Measurements from ENCODE around the gene OSTN.

OSTN gene

GRCh38 chr3:191298846-191299245 is 99.8 kb downstream of the OSTN start:
- no peak overlapping the region for H3K4me3 ChIP-seq (ENCODE audit: low read depth, low read length)
- no peak overlapping the region for H3K27ac ChIP-seq (ENCODE audit: extremely low read depth, low read depth, low read length)
- H3K36me3 ChIP-seq (ENCODE audit: control insufficient read depth in 2 of 2, insufficient read depth in 1 of 2, low read length in 2 of 2): no peaks in the 10 kb centered on the region
- no peaks in the 10 kb centered on the region for H3K9me3 ChIP-seq (ENCODE audit: control insufficient read depth, insufficient read depth, low read depth, low read length)
- POLR2A ChIA-PET: interaction anchor here (0.6 to 1.4 kb wide), 2 partner anchors 26 to 38 kb away, joined by 3 to 4 read pairs; no protein-coding TSS in a partner anchor
- CTCF ChIA-PET: no interaction called here
- peaks cover 8% of the 10 kb centered on the region; the same call in 1 of the 2 replicates for H3K4me1 ChIP-seq (ENCODE audit: control insufficient read depth, insufficient read depth, low read length)
- TF ChIP-seq ZNF175 (tag by site-specific recombination; IDR thresholded peaks at IDR 0.05) (no peak), KLF8 (tag by site-specific recombination; IDR thresholded peaks at IDR 0.05) (no peak), ZNF335 (tag by site-specific recombination; conservative IDR thresholded peaks at IDR 0.05) (no peak), ZNF248 (tag by site-specific recombination; IDR thresholded peaks at IDR 0.05) (no peak), ZNF626 (tag by site-specific recombination; IDR thresholded peaks at IDR 0.05) (no peak), ZNF416 (tag by site-specific recombination; IDR thresholded peaks at IDR 0.05) (no peak), ZNF624 (tag by site-specific recombination; IDR thresholded peaks at IDR 0.05) (no peak), KLF9 (tag by site-specific recombination; IDR thresholded peaks at IDR 0.05; ENCODE audit: low read depth) (no peak), GLI2 (tag by site-specific recombination; IDR thresholded peaks at IDR 0.05; ENCODE audit: borderline replicate concordance, low read depth) (no peak), ZSCAN30 (tag by site-specific recombination; IDR thresholded peaks at IDR 0.05) (no peak), ZSCAN5A (tag by site-specific recombination; IDR thresholded peaks at IDR 0.05) (no peak), ZNF521 (tag by site-specific recombination; IDR thresholded peaks at IDR 0.05) (no peak), KLF7 (tag by site-specific recombination; IDR thresholded peaks at IDR 0.05; ENCODE audit: borderline replicate concordance) (no peak), ZFP37 (tag by site-specific recombination; IDR thresholded peaks at IDR 0.05) (no peak), FEZF1 (tag by site-specific recombination; IDR thresholded peaks at IDR 0.05) (no peak)

- H3K9me3 ChIP-seq (ENCODE audit: control insufficient read depth, insufficient read depth, low read depth, low read length): no peaks in the 10 kb centered on the region
- POLR2A ChIA-PET: interaction anchor here (1.4 kb wide), 1 partner anchor 36 kb away, joined by 3 read pairs; no protein-coding TSS in a partner anchor
- TF ChIP-seq ZIC2 (tag by site-specific recombination; IDR thresholded peaks at IDR 0.05) (no peak), ZNF112 (tag by site-specific recombination; IDR thresholded peaks at IDR 0.05) (no peak), BCL6B (tag by site-specific recombination; IDR thresholded peaks at IDR 0.05) (no peak), ZNF561 (tag by site-specific recombination; IDR thresholded peaks at IDR 0.05; ENCODE audit: borderline replicate concordance) (no peak), TCF7L2 (IDR thresholded peaks at IDR 0.05; ENCODE audit: borderline replicate concordance, low read depth, low read length) (no peak)
- no peak overlapping the region for H3K27ac ChIP-seq (ENCODE audit: extremely low read depth, low read depth, low read length)
- CTCF ChIA-PET: no interaction called here
- no peak overlapping the region for H3K4me3 ChIP-seq (ENCODE audit: low read depth, low read length)
- H3K4me1 ChIP-seq (ENCODE audit: control insufficient read depth, insufficient read depth, low read length): peaks cover 8% of the 10 kb centered on the region; the same call in 1 of the 2 replicates
- H3K36me3 ChIP-seq (ENCODE audit: control insufficient read depth in 2 of 2, insufficient read depth in 1 of 2, low read length in 2 of 2): no peaks in the 10 kb centered on the region
Measured at GRCh38 chr3:191300422-191300821, 101.4 kb downstream of the OSTN start.

- Histone ChIP-seq H3K36me3 (ENCODE audit: control insufficient read depth in 2 of 2, insufficient read depth in 1 of 2, low read length in 2 of 2) (no peaks in the 10 kb centered on the region), H3K9me3 (ENCODE audit: control insufficient read depth, insufficient read depth, low read depth, low read length) (no peaks in the 10 kb centered on the region), H3K4me3 (ENCODE audit: low read depth, low read length) (no peak overlapping the region), H3K27ac (ENCODE audit: extremely low read depth, low read depth, low read length) (no peak overlapping the region), H3K4me1 (ENCODE audit: control insufficient read depth, insufficient read depth, low read length) (peaks cover 8% of the 10 kb centered on the region; the same call in 1 of the 2 replicates)
- ChIA-PET CTCF (interaction anchor here (0.7 kb wide), 1 partner anchor 15 kb away, joined by 4 read pairs; no protein-coding TSS in a partner anchor), POLR2A (no interaction called here)
- TF ChIP-seq ZNF658 (tag by site-specific recombination; IDR thresholded peaks at IDR 0.05) (no peak), ZSCAN30 (tag by site-specific recombination; IDR thresholded peaks at IDR 0.05) (no peak), ZNF23 (tag by site-specific recombination; IDR thresholded peaks at IDR 0.05; ENCODE audit: borderline replicate concordance) (no peak), ZNF324 (tag by site-specific recombination; IDR thresholded peaks at IDR 0.05) (no peak), ZNF174 (tag by site-specific recombination; IDR thresholded peaks at IDR 0.05) (no peak), EGR2 (tag by site-specific recombination; IDR thresholded peaks at IDR 0.05; ENCODE audit: low read depth) (no peak), ZNF544 (tag by site-specific recombination; IDR thresholded peaks at IDR 0.05) (no peak), SP2 (tag by site-specific recombination; IDR thresholded peaks at IDR 0.05) (no peak), ZNF148 (tag by site-specific recombination; IDR thresholded peaks at IDR 0.05; ENCODE audit: borderline replicate concordance) (no peak)
Measured at GRCh38 chr3:191301017-191301416, 102.0 kb downstream of the OSTN start.
